ENCODE results near the gene SMYD1.
A peak's percentile ranks its signal among the peaks of the same experiment; 100 is the strongest.

Gene SMYD1

DNA sequence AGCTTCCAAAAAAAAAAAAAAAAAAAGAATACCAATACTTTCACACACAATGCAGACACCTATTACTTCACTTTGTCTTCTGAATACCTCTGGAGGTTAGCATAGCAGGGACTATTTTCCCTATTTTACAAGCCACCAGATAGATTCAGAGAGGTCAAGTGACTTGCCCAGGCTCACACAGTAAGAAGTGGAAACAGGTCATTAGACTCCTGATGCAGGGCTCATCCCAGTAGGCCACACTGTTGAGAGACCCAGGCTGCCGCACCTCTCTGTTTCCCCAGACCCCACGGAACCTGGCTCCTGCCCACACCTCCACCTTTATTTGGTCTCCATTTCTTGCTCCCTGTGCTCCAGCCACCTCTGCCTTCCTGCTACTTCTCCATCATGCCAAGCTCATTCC lies 19.4 kb downstream of the SMYD1 start:
- no peak for DNase-seq

DNA sequence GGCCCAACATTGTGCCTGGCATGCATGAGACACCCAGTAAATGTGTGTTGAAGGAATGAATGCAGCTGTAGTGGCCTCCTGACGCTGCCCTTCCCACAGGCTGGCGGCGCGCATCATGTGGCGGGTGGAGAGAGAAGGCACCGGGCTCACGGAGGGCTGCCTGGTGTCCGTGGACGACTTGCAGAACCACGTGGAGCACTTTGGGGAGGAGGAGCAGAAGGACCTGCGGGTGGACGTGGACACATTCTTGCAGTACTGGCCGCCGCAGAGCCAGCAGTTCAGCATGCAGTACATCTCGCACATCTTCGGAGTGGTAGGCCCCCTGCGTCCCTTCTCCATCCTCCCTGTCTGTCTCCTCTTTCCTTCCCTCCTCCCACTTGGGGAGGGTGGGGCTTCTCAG lies 20.1 kb downstream of the SMYD1 start:
- DNase-seq, result no peak

DNA sequence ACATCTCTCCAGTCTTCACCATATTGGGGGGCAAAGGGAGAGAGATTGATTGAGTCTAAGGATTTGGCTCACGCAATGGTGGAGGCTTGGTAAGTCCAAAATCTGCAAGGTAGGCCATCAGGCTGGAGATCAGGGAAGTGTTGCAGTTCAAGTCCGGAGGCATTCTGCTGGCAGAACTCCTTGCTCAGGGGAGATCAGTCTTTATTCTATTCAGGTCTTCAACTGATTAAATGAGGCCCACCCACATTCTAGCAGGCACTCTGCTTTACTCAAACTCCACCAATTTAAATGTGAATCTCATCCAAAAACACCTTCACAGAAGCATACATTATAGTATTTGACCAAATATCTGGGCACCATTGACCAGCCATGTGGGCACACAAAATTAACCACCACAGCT lies 21.4 kb downstream of the SMYD1 start:
- no peak for DNase-seq

DNA sequence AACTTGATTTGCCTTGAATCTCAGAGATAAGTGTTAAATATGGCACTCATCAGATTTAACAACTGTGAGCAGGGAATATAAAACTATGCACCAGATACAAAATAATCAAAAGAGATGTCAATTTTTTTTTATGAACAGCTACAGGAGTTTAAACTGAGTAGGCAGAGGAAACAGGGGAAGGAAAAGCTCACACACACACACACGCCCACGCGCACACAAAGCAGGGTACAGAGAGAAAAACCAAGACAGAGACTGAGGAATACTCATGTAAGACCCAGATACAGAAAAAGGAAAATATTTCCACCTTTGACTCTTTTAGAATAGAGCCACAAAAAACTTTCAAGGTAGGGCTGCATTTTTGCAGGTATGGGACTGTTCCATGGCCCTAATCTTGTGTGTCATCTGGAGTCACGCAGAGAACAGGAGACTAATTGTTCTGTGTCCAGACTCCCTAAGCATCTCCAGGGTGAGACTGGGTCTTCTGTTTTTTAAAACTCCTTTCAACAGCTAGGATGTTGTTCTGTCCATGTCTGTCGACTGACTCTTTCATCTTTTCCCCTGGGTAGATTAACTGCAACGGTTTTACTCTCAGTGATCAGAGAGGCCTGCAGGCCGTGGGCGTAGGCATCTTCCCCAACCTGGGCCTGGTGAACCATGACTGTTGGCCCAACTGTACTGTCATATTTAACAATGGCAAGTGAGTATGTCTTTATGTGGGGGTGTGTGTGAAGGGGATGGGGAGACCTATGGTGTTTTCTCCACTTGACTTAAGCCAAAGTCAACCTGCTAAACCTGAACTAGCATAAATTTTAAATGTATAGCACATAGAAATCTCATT lies 23.0 kb downstream of the SMYD1 start:
- DNase-seq, result peak in 32 of 56 donors; percentile 4 to 81 (median 30)

DNA sequence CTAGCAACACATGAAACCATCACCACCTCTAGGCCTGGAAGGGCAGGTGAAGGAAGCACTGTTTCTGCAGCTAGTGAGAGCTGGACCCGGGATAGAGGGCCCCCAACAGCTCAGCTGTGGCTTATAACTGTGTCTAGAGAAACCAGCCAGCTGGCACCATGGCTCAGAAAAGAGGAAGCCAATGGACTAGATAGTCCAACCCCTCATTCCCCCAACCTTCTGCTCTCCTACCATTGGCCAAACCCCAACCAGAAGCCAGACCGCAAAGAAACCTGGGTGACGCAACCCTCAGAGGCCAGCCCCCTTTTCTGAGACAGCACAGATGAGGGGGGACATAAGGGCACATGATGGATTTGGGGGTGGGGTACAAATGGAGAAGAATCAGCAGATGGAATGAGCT lies 24.3 kb downstream of the SMYD1 start:
- no peak for DNase-seq

DNA sequence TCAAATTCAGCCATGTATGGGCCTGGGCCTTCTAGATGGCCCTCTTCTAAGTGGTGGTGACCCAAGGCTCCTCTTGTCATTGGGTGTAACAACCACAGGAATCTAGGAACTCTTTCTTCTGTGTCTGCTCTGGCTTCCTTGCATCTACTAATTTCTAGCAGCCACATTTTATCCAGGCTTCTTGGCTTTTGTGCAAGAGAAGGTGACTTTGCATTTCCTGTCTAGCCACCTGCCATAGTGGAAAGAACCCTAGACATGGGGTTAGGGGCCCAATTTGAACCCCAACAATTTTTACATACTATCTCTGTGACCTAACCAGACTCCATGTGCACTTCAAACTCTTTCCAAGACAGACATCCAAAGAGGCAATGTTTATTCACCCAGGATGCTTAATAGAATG lies 25.1 kb downstream of the SMYD1 start:
- no peak for DNase-seq

DNA sequence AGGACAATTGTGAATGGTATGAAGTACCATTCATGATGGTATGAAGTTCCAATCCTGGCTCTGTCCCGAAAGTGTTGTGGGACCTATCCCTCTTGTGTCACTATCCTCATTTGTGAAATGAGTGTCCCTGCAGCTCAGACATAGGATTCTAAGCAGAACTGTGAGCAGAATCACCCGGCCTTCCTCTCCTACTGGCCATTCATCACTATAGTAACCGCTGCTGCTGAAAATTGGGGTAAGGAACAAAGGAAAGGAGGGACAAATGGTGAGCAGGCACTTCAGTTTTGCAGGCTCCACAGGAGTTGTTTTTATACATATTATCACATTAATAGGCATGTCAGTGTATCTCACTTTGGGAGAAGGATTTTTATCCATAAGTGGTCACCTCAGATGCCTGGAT lies 27.4 kb downstream of the SMYD1 start:
- DNase-seq, result peak in 1 of 56 donors; percentile 12

DNA sequence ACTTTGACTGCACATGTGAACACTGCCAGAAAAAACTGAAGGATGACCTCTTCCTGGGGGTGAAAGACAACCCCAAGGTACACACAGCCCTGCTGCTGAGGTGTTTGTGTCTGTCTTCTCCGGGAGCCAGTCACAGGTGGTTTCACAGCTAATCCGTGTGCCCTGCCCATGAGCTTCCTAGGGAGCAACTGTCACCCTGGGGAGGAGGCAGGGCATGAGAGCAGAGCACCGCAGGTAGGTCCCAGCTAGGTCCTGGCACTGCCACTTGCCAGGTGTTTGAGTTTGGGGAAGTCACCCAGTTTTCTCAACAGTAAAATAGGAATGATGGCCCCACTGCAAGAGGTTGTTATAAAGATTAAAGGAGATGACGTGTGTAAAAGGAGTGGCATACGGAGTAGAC lies 29.1 kb downstream of the SMYD1 start:
- DNase-seq, result no peak

DNA sequence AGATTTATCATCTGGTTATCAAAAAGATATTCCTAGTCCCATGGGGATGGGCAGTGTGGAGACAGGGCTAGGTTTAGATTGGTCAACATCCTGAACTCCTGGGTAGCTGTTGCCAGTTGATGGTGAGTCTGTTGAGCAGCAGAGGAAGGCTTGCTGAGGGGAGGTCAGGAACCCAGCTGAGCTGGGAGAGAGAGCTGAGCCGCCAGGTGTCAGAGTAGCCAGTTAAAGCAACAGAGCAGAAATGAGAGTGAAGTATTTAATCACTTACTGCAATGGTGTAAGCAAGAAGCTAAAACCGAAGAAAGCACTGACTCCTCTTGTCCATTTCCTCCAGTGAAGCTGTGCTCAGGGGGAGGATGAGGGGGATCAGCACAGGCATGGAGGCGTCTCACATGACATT lies 29.6 kb downstream of the SMYD1 start:
- no peak for DNase-seq

DNA sequence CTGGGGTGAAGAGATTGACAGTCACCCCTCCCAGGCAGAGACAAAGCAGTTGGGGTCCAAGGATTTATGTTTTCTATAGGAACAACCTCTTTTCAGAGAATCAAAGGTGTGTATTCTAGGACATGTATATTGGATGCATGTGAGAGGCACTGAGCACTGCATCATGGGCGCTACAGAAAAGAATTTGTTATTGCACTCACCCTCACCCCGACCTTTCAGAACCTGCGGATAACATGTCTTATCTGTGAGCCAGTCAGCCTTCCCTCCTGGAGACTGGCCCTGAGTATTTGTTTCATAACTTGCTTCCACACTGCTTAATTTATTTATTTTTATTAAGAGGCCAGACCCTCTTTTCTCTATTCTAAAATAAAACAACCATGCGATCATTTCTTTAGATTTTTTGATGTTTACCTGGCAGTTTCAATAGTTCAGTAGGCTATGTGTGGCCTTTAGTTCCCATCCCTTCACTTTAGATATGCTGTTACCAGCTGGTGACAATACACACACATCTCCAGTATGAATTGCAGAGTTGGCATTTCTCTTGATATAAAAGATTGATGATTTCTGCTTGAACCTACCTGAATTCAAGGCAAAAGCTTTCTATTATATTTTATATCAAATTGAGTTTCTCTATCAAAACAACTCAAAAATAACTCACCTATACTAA lies 30.4 kb downstream of the SMYD1 start:
- no peak for DNase-seq

DNA sequence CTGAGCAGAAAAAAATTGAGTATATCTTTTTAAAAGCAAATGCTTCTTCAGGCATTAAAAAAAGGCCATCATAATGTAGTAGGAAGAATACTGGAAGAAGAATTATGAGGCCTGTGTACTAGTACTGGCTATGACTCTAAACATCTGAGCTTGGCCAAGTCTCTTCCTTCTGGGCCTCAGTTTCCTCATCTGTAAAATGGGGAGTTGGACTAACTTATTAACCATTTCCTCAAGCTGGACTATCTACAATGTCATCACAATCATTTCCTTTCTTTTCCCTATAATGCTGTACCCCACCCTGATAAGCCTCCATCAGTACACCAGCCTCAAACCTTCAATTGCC lies 30.9 kb downstream of the SMYD1 start:
- no peak for DNase-seq

DNA sequence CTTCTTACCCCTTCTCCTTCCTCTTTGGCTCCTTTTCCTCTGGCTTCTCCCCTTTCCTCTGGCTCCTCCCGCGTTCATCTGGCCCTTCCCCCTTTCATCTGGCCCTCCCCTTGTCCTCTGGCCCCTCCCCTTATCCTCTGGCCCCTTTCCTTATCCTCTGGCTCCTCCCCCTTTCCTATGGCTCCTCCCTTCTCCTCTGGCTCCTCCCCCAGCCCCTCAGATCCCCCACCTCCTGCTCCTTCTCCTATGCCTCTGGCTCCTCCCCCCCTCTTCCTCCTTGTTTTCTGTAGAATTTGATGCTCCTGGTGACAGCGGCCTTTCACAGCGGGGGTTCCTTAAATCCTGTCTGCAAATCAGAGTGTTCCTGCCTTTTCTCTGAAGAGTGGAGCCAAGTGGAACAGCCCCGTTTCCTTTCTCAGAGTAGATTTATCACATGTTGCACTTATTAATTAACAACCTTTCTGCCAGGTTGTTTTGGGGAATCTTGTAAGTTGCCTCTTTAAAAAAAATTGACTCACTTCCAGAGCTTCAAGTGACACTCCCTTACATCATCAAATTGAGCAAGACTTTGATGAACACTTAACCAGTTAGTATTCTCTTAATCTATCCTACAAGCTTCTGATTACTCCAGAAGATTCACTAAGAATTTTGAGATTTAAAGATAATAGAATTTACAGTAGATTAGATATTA lies 32.3 kb downstream of the SMYD1 start:
- no peak for DNase-seq

DNA sequence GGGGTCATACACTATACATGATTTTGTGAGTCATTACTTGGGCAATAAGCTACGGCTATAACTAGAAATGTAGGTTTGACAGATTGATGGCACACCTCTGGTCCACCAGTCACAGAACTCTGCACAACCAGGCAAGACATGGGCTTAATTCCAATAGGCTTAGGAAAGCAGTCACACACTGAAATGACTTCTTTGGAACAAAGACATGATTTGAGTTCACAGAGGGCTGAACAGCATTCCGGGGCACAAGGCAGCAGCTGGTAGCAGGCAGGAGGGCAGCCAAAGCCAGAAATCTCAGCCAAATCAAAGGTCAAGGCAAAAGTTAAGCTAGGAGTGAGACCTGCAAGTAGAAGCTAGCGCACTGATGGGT lies 32.8 kb downstream of the SMYD1 start:
- DNase-seq, result peak in 4 of 56 donors; percentile 2 to 11 (median 7)

DNA sequence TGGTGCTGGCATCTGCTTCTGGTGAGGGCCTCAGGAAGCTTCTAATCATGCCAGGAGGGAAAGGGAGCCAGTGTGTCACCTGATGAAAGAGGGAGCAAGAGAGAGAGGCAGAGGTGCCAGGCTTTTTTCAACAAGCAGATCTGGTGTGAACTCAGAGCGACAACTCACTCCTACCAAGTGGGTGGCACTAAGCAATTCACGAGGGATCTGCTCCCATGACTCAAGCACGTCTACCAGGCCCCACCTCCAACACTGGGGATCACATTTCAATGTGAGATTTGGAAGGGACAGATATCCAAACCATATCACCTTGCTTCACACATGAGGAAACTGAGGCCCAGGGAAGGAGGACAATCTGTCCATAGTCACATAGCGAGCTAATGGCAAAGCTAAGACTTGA lies 41.2 kb downstream of the SMYD1 start:
- no peak for DNase-seq

DNA sequence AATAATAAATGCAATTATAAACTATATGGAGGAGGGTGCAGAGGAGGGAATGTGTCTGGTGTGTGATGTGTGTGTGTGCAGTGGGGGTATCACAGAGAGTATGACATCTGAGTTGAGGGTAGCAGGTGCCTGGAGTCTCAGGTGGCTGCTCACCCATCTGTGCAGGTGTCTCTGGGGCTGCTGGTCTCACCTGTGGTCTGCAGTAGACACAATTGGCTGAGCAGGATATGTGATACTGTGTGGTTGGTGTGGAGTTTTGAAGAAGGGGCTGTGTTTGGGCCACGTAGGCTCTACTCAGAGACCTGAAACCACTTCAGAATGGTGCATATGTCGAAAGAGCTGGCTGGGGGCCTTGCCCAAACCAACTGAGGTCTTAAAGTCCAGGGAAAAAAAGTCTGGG lies 43.2 kb downstream of the SMYD1 start:
- no peak for DNase-seq

DNA sequence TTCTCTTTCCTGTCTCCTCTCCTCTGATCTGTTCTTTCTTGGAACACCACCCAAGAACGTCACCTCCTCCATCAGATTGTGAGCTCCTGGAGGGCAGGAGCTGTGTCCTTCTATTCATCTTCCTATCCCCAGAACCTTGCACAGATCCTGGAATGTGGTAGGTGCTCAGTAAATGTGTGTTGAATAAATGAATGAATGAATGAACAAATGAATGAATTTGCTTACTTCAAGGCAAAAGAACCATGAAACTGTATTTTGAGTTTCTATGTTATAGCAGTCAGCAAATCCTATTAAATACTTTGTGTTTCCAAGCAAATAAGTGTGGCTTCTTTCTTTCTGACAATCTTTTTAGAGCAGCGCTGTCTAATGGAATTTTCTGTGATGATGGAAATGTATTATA lies 45.4 kb downstream of the SMYD1 start:
- DNase-seq, result no peak

DNA sequence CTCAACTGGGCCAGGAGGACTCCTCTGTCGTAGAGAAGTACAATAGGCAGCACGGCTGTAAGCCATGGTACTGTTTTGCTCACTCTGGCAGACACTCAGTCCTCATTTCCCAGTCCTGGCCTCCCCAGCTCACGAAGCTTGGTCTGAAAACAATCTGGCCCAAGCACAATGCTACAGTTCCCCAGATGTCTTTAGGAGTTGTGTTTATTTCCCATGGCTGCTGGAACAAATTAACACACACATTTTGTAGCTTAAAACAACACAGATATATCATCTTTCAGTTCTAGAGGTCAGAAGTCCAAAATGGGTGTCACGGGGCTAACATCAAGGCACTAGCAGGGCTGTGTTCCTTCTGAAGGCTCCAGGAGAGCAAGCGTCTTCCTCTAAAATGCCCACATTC lies 47.3 kb downstream of the SMYD1 start:
- DNase-seq, result no peak

DNA sequence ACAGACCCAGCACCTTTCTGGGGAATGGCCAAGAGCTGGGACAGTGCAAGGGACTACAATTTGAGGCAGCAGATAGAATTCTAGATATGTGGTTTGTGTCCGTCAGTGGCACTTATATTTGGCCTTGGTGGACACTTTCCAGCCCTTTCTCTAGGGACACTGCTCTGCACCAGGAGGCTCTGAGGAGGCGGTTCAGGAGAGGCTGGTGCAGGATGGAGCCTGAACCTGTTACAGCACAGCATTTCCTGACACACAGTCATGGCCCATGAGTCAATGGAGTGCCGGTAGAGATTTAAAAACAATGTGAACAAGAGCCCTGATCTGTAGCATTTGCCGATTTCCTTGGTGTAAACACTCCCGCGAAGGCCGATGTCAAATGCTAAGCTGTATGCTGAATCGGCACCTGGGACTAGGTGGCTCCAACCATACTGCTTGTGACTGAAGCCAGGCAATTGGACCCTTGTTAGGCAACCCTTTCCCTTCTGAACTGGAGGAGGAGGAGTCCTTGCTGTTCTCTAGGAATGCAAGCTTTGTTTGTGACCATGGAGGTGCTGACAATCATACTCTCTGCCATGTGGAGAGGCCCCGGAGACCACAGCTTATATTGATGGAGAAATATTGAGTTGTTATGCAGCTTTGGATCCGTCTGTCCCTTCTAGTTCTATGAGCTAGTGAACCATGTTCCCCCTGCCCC lies 48.3 kb downstream of the SMYD1 start:
- DNase-seq, result no peak

DNA sequence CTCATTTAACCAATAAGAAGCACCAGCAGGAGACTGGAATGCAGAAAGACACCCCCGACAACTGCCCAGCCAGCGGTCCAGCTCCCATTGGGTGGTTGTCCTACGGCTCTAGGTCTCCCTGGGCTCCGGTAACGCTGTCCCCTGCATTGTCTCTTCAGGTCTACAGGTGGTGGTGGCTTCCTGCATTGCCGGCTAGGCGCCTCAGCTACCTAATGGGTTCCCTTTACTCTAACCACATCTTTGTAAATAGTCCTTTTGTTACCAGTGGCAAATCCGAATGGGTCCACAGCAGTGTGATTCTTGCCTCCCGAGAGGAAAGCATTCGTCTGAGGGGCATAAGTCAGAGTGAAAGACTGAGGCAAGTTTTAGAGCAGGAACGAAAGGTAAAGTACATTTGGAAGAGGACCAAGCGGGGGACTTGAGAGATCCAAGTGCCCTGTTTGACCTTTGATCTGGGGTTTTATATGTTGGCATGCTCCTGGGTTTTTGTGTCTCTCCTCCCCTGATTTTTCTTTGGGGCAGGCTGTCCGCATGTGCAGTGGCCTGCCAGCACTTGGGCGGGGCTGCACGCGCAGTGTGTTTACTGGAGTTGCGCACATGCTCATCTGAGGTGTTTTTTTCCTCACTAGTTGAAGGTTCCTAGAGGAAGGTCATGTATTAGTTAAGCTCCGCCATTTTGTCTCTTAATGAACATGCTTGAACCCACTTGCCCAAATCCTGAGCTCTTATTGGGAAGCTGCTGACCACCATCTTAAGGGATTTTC lies 49.2 kb downstream of the SMYD1 start:
- DNase-seq, result no peak

DNA sequence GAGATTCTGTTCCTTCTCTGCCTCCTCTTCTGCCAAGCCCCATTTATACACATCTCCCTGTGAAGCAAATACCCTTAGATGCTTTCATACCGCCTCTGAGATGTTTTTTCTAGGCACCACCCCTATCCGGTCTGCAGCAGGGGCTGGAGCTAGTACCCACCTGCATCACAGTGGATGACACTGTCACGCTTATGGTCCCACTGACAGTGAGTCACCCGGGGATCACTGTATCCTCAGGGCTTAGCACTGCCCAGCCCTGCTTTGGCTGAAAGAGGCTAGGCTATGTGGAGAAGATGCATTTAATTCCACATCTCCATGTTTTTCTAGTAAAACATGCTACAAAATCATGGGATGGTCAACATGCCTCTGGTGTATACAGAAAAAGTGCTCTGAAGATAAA lies 50.3 kb downstream of the SMYD1 start:
- no peak for DNase-seq

DNA sequence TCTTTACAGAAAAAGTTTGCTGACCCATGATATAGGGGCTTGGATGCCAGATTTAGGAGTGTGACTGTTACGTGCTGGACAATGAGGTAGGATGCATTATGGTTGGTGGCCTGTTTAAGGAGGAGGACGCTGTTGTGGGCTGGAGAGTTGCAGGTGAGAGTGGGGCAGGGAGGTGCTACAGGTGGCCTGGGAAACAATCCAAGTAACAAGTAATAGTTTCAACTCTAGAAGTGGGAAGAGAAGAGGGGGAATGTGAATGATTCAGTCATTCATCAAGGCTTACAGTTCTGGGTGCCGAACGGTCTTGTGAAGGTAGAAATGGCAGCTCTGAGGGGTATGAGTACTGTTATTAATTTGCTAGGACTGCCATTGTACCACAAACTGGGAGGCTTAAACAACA lies 54.1 kb downstream of the SMYD1 start:
- no peak for DNase-seq

Data from nucleus accumbens (tissue), 56 donors.